Head of caudate nucleus (tissue), 42 donors: Measurements from ENCODE around the gene OSMR.

Experiments used
- DNase-seq, 42 donors: peaks; one replicate each; pipeline versions ENCODE4 v3.0.0 to v3.0.0-alpha.2; 2020 to 2021; ENCODE audit warnings: mixed read lengths in 7 of 42
- intact Hi-C: fragments of 100-400 bp; cut with DNase I; formaldehyde crosslinking; loops from one replicate; pipeline ENCODE4 v1.15.0; 2022

The OSMR gene

GRCh38 chr5:38866362-38867031 is 20.7 kb downstream of the OSMR start:
- intact Hi-C loops, result no loop called here
- no peak for DNase-seq

- intact Hi-C loops, result no loop called here
These were observed 21.2 kb downstream of the OSMR start for GRCh38 chr5:38867032-38867398.

GRCh38 chr5:38867416-38867815 is 21.6 kb downstream of the OSMR start:
- intact Hi-C loops, result no loop called here
- no peak for DNase-seq

More at GRCh38 chr5:38867032-38867398, 21.2 kb downstream of the OSMR start:
- DNase-seq, result no peak

- intact Hi-C loops, result no loop called here
- no peak for DNase-seq
These were observed 24.8 kb downstream of the OSMR start for GRCh38 chr5:38870595-38870994.

GRCh38 chr5:38871058-38871605 is 25.3 kb downstream of the OSMR start:
- intact Hi-C loops, result no loop called here
- DNase-seq, result no peak

GRCh38 chr5:38871790-38872551 is 26.2 kb downstream of the OSMR start:
- intact Hi-C loops, result no loop called here
- DNase-seq, result peak in 5 of 42 donors; percentile 5 to 31 (median 14)

- DNase-seq, result no peak
- intact Hi-C loops, result no loop called here
These were observed 27.0 kb downstream of the OSMR start for GRCh38 chr5:38872826-38873225.

GRCh38 chr5:38874948-38875456 is 29.2 kb downstream of the OSMR start:
- intact Hi-C loops, result no loop called here
- DNase-seq, result no peak

- intact Hi-C loops, result no loop called here
- DNase-seq, result no peak
These were observed 32.7 kb downstream of the OSMR start for GRCh38 chr5:38878391-38879077.

GRCh38 chr5:38879078-38879460 is 33.3 kb downstream of the OSMR start:
- DNase-seq, result no peak
- intact Hi-C loops, result no loop called here

- intact Hi-C loops, result no loop called here
- no peak for DNase-seq
These were observed 38.0 kb downstream of the OSMR start for GRCh38 chr5:38883842-38884241.

GRCh38 chr5:38885208-38885607 is 39.4 kb downstream of the OSMR start:
- intact Hi-C loops, result no loop called here
- no peak for DNase-seq

- intact Hi-C loops, result no loop called here
- no peak for DNase-seq
These were observed 42.2 kb downstream of the OSMR start for GRCh38 chr5:38888041-38888440.

- intact Hi-C loops, result no loop called here
- DNase-seq, result no peak
These were observed 43.6 kb downstream of the OSMR start for GRCh38 chr5:38889424-38889823.

GRCh38 chr5:38891563-38891962 is 45.8 kb downstream of the OSMR start:
- intact Hi-C loops, result no loop called here
- DNase-seq, result no peak

- intact Hi-C loops, result no loop called here
- no peak for DNase-seq
These were observed 46.6 kb downstream of the OSMR start for GRCh38 chr5:38892363-38892762.

GRCh38 chr5:38896760-38897159 is 50.9 kb downstream of the OSMR start:
- DNase-seq, result no peak
- intact Hi-C loops, result no loop called here

- intact Hi-C loops, result no loop called here
- no peak for DNase-seq
These were observed 54.1 kb downstream of the OSMR start for GRCh38 chr5:38899936-38900335.

- intact Hi-C loops, result no loop called here
- no peak for DNase-seq
These were observed 59.7 kb downstream of the OSMR start for GRCh38 chr5:38905516-38905915.

GRCh38 chr5:38906503-38906902 is 60.7 kb downstream of the OSMR start:
- intact Hi-C loops, result no loop called here

More at GRCh38 chr5:38906503-38906902, 60.7 kb downstream of the OSMR start:
- DNase-seq, result no peak
